GM12878 (cell line): ENCODE results near the gene KRCC1. TPM values are rescaled to one million over a fixed set of nuclear protein-coding genes. Genes with fewer than 3 reads are reported as not detected.

Source experiments
- ATF2 ChIP-seq: IDR thresholded peaks from 2 replicates; pipeline ENCODE4 v1.6.1; 2012; ENCODE audit warnings: low read length, inconsistent platforms
- DPF2 ChIP-seq: fragments of 450-650 bp; IDR thresholded peaks from 2 replicates; pipeline ENCODE4 v1.6.1; 2017; ENCODE audit warnings: mild to moderate bottlenecking
- EED ChIP-seq: sonication (generic); IDR thresholded peaks from 2 replicates; pipeline ENCODE4 v1.6.1; 2016; ENCODE audit warnings: antibody characterized with exemption, low read depth
- GABPA ChIP-seq: IDR thresholded peaks from 2 replicates; pipeline ENCODE4 v1.6.1; 2014; ENCODE audit warnings: antibody characterized with exemption, low read depth, mild to moderate bottlenecking, inconsistent platforms
- GATAD2B ChIP-seq: fragments of 450-650 bp; conservative IDR thresholded peaks from 2 replicates; pipeline ENCODE4 v1.6.1; 2017; ENCODE audit warnings: low read depth, mild to moderate bottlenecking, moderate library complexity
- HDGF ChIP-seq: fragments of 450-650 bp; IDR thresholded peaks from 2 replicates; pipeline ENCODE4 v1.6.1; 2016; ENCODE audit warnings: antibody characterized with exemption
- IKZF1 ChIP-seq: fragments of 450-650 bp; conservative IDR thresholded peaks from 2 replicates; pipeline ENCODE4 v1.6.1; 2017; ENCODE audit warnings: antibody characterized with exemption, mild to moderate bottlenecking
- KAT2A ChIP-seq: conservative IDR thresholded peaks from 2 replicates; pipeline ENCODE4 v1.6.1; 2011; ENCODE audit warnings: low read depth, low read length; ENCODE audit not compliant: control insufficient read depth
- MEF2A ChIP-seq: IDR thresholded peaks from 2 replicates; pipeline ENCODE4 v1.6.1; 2011; ENCODE audit warnings: low read depth, mild to moderate bottlenecking, low read length, moderate library complexity; ENCODE audit not compliant: insufficient read depth
- MEF2B ChIP-seq: fragments of 450-650 bp; IDR thresholded peaks from 2 replicates; pipeline ENCODE4 v1.6.1; 2018; ENCODE audit warnings: mild to moderate bottlenecking, moderate library complexity; ENCODE audit not compliant: partially characterized antibody, poor library complexity, severe bottlenecking
- NFIC ChIP-seq: IDR thresholded peaks from 2 replicates; pipeline ENCODE4 v1.6.1; 2012; ENCODE audit warnings: low read depth, mild to moderate bottlenecking, inconsistent platforms, low read length, moderate library complexity
- PAX8 ChIP-seq: fragments of 450-650 bp; IDR thresholded peaks from 2 replicates; pipeline ENCODE4 v1.6.1; 2017; ENCODE audit warnings: mild to moderate bottlenecking, moderate library complexity
- RBBP5 ChIP-seq: fragments of 200-600 bp; sonication (generic); conservative IDR thresholded peaks from 2 replicates; pipeline ENCODE4 v1.6.1; 2016
- SIN3A ChIP-seq: IDR thresholded peaks from 2 replicates; pipeline ENCODE4 v1.6.1; 2012; ENCODE audit warnings: low read depth, low read length, improper control_type of control experiment
- SPI1 ChIP-seq: IDR thresholded peaks from 2 replicates; pipeline ENCODE4 v1.6.1; 2011; ENCODE audit warnings: low read depth, mild to moderate bottlenecking, low read length, moderate library complexity, borderline replicate concordance; ENCODE audit not compliant: insufficient read depth
- SRF ChIP-seq, 2 experiments: IDR thresholded peaks; 2 replicates each; pipeline ENCODE4 v1.6.1; 2011; ENCODE audit warnings: low read depth in 2 of 2, low read length in 2 of 2, mild to moderate bottlenecking in 1 of 2, moderate library complexity in 1 of 2
- STAT1 ChIP-seq: fragments of 450-650 bp; conservative IDR thresholded peaks from 2 replicates; pipeline ENCODE4 v1.6.1; 2014; ENCODE audit warnings: antibody characterized with exemption, mild to moderate bottlenecking
- TCF12 ChIP-seq: IDR thresholded peaks from 2 replicates; pipeline ENCODE4 v1.6.1; 2011; ENCODE audit warnings: low read depth, mild to moderate bottlenecking, low read length
- USF1 ChIP-seq: IDR thresholded peaks from 2 replicates; pipeline ENCODE4 v1.6.1; 2011; ENCODE audit warnings: borderline replicate concordance, low read depth, mild to moderate bottlenecking, moderate library complexity, mixed read lengths, low read length; ENCODE audit not compliant: insufficient read depth; ENCODE audit errors: extremely low read length
- WRNIP1 ChIP-seq: IDR thresholded peaks from 2 replicates; pipeline ENCODE4 v1.6.1; 2011; ENCODE audit warnings: low read depth, low read length, improper control_type of control experiment, borderline replicate concordance
- ZBTB33 ChIP-seq: fragments of 450-650 bp; IDR thresholded peaks from 2 replicates; pipeline ENCODE4 v1.6.1; 2017; ENCODE audit warnings: mild to moderate bottlenecking
- ZNF24 ChIP-seq: fragments of 450-650 bp; IDR thresholded peaks from 2 replicates; pipeline ENCODE4 v1.6.1; 2017; ENCODE audit warnings: antibody characterized with exemption, mild to moderate bottlenecking
- polyA plus RNA-seq, 11 experiments: library from polyadenylated mRNA; depleted of rRNA in 4 of 11; unstranded in 6 of 11; stranded (reverse) in 5 of 11; fragments of >200 nt; fragmentation: Nextera tagmentation in 4 of 11; fragmentation: Illumina TruSeq in 1 of 11; extraction: Ambion mirVana in 4 of 11; extraction: Trizol in 1 of 11; gene quantifications; 1 replicate in 1 of 11; 2 replicates in 10 of 11; pipeline versions ENCODE4 v1.2.1 to v1.2.3, GENCODE V29; 2011 to 2016; ENCODE audit warnings: inconsistent platforms in 2 of 11, missing spikeins in 2 of 11, low read depth in 1 of 11
- total RNA-seq, 4 experiments: library from RNA; depleted of rRNA in 3 of 4; stranded (reverse); fragments of >200 nt in 3 of 4; fragmentation: Illumina TruSeq in 1 of 4; extraction: Trizol in 1 of 4; gene quantifications; 2 replicates each; pipeline versions ENCODE4 v1.2.1 to v1.2.3, GENCODE V29; 2013 to 2021
- TF ChIP-seq, protein P1 (sequence below): IDR thresholded peaks from 2 replicates; pipeline ENCODE4 v1.6.1; 2011; ENCODE audit warnings: borderline replicate concordance, low read depth, mild to moderate bottlenecking, moderate library complexity, low read length; ENCODE audit not compliant: insufficient read depth, poor library complexity, severe bottlenecking
- TF ChIP-seq, protein P2 (sequence below): fragments of 150-350 bp; IDR thresholded peaks from 2 replicates; pipeline ENCODE4 v1.6.1; 2014; ENCODE audit warnings: mild to moderate bottlenecking, low read depth, low read length

Gene KRCC1
- total and polyA plus RNA-seq, 10 of the 15 experiments (the other 5 are each of a cell fraction or from before 2014, with no cell fraction given): 3.8 to 27.2 (median 12.5) TPM

- TF ChIP-seq GATAD2B (no peak), ZNF24 (no peak), DPF2 (no peak), RBBP5 (no peak), GABPA (peak; percentile 59; the same call in 1 of the 2 replicates), MEF2B (no peak), KAT2A (peak; percentile 52), ATF2 (peak; percentile 99), SPI1 (no peak), PAX8 (no peak), TCF12 (peak; percentile 47), USF1 (no peak), SIN3A (no peak), EED (no peak), HDGF (no peak), MEF2A (peak; percentile 59), IKZF1 (peak; percentile 19; the same call in 1 of the 2 replicates), SRF (IDR thresholded peaks at IDR 0.05; ENCODE audit: low read depth in 2 of 2, low read length in 2 of 2) (no peak), ZBTB33 (no peak), WRNIP1 (no peak), STAT1 (0 out of 2 replicates have a peak, but pooled peaks have one; percentile 73), NFIC (peak; percentile 84)
- TF ChIP-seq, protein P1, sequence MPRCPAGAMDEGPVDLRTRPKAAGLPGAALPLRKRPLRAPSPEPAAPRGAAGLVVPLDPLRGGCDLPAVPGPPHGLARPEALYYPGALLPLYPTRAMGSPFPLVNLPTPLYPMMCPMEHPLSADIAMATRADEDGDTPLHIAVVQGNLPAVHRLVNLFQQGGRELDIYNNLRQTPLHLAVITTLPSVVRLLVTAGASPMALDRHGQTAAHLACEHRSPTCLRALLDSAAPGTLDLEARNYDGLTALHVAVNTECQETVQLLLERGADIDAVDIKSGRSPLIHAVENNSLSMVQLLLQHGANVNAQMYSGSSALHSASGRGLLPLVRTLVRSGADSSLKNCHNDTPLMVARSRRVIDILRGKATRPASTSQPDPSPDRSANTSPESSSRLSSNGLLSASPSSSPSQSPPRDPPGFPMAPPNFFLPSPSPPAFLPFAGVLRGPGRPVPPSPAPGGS: peak; percentile 87
- TF ChIP-seq, protein P2, sequence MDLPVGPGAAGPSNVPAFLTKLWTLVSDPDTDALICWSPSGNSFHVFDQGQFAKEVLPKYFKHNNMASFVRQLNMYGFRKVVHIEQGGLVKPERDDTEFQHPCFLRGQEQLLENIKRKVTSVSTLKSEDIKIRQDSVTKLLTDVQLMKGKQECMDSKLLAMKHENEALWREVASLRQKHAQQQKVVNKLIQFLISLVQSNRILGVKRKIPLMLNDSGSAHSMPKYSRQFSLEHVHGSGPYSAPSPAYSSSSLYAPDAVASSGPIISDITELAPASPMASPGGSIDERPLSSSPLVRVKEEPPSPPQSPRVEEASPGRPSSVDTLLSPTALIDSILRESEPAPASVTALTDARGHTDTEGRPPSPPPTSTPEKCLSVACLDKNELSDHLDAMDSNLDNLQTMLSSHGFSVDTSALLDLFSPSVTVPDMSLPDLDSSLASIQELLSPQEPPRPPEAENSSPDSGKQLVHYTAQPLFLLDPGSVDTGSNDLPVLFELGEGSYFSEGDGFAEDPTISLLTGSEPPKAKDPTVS: no peak
Observed at GRCh38 chr2:88016086-88016959, 39.3 kb downstream of the KRCC1 start, which contains the start of gene RNU2-63P (continued).
